ENCODE data around the gene LOX.

DNA sequence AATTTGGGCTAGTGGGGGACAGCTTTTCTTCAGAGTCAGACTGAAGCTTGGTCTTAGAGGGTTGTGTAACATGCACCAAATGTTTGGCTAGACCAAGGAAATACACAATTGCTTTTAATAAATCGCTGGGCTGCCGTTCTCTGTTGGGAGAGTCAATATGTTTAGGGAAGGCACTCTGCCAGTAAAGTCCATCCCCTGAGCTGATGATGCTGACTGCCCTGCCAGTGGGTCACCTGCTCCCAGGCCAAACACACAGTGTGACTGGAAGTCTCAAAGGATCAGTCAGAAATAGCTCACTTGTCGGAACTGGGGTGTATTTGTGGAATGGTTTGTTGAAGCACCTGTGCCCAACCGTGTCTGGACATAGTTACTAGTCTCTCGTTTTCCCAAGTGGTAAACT lies 33.4 kb upstream of the LOX start:
- TF ChIP-seq CTCF (IDR thresholded peaks at IDR 0.05), result no peak
- TF ChIP-seq POLR2A (IDR thresholded peaks at IDR 0.05), result no peak

Measured in testis (tissue), 2 donors.